ENCODE results near the gene LAMA1.

DNA sequence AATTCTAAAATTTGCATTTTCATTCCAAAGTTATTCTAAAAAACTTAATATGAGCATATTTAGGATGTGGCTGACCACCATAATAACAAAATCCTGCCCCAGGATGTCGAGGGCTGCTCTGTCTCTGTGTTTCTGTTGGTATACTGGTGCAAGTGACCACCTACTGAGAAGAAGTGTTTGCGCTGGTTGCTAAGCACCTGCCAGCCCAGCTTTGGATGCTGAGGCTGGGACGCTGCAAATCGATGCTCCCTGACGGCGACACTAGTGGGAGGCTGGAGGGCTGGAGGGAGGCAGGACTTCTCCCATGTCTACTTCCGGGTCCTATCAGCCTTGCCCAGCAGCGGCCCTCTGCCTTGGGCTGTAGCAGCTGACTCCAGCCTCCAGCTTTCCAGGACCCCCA is 45.0 kb downstream of the LAMA1 start:
- no peak for TF ChIP-seq CTCF (IDR thresholded peaks at IDR 0.05)
- no peak for TF ChIP-seq EP300 (IDR thresholded peaks at IDR 0.05)
- TF ChIP-seq POLR2A (IDR thresholded peaks at IDR 0.05) = no peak
- TF ChIP-seq POLR2AphosphoS5 (IDR thresholded peaks at IDR 0.05) = no peak
